ENCODE results near the gene PRCD.

Gene PRCD

DNA sequence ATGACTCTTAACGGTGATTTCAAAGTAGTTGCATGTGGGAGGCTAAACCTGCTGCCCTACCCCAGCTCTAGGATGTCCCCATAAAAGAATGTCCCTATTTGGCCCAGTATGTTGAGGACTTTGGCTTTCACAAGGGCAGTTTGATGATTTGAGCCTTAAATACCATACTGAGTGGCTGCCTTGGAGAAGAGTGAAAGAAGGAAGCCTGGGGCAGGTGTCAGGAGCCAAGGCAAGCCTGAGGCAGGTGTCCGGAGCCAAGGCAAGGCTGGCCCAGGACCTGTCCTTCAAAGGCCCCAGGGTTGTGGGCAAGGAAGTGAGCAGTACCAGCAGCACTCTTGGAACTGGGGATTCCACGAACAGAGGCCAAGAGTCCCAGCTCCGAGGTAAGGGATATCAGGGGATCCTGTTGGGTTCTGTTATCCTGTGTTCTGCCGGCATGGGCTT, 27.2 kb downstream of the PRCD start:
- Histone ChIP-seq H3K36me3 (ENCODE audit: control insufficient read depth, insufficient read depth, low read length) (peaks cover 26% of the 10 kb centered on the region), H3K27me3 (ENCODE audit: control insufficient read depth, insufficient read depth, low read length) (no peaks in the 10 kb centered on the region), H3K4me3 (ENCODE audit: low read depth, low read length) (no peak overlapping the region), H3K9me3 (ENCODE audit: control insufficient read depth, insufficient read depth, low read length) (no peaks in the 10 kb centered on the region), H3K9ac (ENCODE audit: low read depth, low read length) (no peak overlapping the region), H3K4me1 (ENCODE audit: control insufficient read depth, insufficient read depth, low read length) (peaks cover 18% of the 10 kb centered on the region)

DNA sequence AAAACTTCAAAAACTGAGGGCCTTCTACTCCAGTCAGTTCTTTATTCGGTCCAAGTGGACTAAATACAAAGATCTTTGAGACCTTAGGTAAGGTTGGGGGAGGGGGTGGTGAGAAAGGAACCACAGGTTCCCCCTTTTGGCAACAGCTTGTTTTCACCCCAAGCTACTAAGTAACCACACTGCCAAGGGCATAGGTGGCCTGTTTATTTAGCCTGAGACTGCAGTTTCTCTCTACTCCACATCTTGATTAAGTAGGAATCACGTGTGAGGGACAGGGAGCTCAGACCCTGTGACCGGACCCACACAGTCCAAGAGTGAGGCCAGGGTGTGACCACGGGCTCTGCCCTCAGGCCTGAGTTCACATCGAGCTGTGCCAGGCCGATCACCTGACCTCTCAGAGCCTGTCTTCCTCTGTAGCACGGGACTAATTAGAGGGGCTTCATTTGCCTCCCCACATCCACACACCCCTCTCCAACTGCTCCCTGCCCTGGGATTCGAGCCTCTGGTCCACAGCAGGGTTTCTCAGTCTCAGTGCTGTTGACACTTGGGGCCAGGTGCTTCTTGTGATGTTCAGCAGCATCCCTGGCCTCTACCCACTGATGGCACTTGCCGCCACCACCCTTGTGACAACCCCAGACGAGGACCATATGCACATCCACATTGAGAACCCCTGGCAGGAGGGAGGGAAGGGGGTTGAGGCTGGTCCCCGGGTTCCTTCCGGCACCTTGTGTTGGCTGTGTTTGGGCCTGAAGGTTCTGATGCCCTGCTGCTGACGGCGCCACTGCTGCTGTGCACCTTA, 28.0 kb downstream of the PRCD start:
- H3K9ac ChIP-seq (ENCODE audit: low read depth, low read length) = no peak overlapping the region
- H3K4me3 ChIP-seq (ENCODE audit: low read depth, low read length) = no peak overlapping the region
- no peaks in the 10 kb centered on the region for H3K9me3 ChIP-seq (ENCODE audit: control insufficient read depth, insufficient read depth, low read length)
- H3K27me3 ChIP-seq (ENCODE audit: control insufficient read depth, insufficient read depth, low read length) = no peaks in the 10 kb centered on the region
- peaks cover 21% of the 10 kb centered on the region for H3K36me3 ChIP-seq (ENCODE audit: control insufficient read depth, insufficient read depth, low read length)
- peaks cover 18% of the 10 kb centered on the region for H3K4me1 ChIP-seq (ENCODE audit: control insufficient read depth, insufficient read depth, low read length)

DNA sequence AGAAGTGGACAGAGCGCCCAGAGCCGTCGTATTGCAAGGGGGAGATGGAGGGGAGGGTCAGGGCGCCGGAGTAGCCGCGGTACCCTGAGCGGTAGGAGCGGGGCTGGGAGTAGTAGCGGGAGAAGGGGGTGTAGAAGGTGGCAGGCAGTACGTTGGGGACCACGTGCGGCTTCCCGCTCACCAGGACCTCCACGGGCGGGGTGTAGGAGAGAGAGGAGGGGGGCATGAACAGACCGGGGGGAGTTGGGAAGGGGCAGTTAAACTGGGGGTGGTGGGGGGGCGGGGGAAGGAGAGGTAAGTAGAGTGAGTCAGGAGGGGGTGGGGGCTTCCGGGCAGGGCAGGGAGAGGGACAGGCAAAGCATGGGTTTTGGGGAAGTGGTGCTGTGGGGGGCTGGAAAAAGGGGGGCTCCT, 29.0 kb downstream of the PRCD start:
- Histone ChIP-seq H3K9me3 (ENCODE audit: control insufficient read depth, insufficient read depth, low read length) (no peaks in the 10 kb centered on the region), H3K9ac (ENCODE audit: low read depth, low read length) (no peak overlapping the region)

DNA sequence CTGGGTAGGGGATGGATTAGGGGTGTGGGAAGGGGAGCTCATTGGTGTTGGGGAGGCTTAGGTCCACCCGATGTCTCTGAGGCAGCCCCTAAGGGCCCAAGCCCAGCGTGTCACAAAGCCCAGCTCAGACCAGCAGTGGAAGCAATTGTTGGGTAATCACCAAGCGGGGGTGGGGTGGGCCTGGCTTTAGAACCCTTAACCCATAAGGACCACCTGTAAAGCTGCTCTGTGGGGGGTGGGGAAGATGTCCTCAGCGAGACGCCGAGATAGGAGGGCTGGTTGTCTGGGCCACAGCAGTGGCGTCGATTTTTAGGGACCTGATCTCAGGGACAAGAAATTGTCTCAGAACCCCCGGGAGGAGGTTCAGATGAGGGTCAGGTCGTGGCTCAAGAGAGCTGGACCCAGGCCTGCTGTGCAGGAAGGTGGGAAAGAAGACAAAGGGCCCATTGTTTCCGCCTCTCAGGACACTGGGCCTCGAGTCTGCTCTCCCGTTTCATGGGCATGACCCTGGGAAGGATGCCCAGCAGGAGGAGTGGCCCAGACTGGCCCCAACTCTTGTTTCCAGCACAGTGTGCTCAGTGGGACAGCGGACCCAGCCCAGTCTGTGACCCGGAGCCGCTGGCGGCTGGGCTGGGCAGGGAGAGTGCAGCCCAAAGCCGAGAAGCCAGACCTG, 29.9 kb downstream of the PRCD start:
- Histone ChIP-seq H3K9ac (ENCODE audit: low read depth, low read length) (no peak overlapping the region), H3K4me3 (ENCODE audit: low read depth, low read length) (no peak overlapping the region), H3K4me1 (ENCODE audit: control insufficient read depth, insufficient read depth, low read length) (peaks cover 18% of the 10 kb centered on the region), H3K36me3 (ENCODE audit: control insufficient read depth, insufficient read depth, low read length) (peaks cover 16% of the 10 kb centered on the region), H3K27me3 (ENCODE audit: control insufficient read depth, insufficient read depth, low read length) (no peaks in the 10 kb centered on the region), H3K9me3 (ENCODE audit: control insufficient read depth, insufficient read depth, low read length) (no peaks in the 10 kb centered on the region)

More for the DNA sequence above, 29.0 kb downstream of the PRCD start:
- no peak overlapping the region for H3K4me3 ChIP-seq (ENCODE audit: low read depth, low read length)
- H3K4me1 ChIP-seq (ENCODE audit: control insufficient read depth, insufficient read depth, low read length) = peaks cover 18% of the 10 kb centered on the region
- peaks cover 19% of the 10 kb centered on the region for H3K36me3 ChIP-seq (ENCODE audit: control insufficient read depth, insufficient read depth, low read length)
- H3K27me3 ChIP-seq (ENCODE audit: control insufficient read depth, insufficient read depth, low read length) = no peaks in the 10 kb centered on the region

DNA sequence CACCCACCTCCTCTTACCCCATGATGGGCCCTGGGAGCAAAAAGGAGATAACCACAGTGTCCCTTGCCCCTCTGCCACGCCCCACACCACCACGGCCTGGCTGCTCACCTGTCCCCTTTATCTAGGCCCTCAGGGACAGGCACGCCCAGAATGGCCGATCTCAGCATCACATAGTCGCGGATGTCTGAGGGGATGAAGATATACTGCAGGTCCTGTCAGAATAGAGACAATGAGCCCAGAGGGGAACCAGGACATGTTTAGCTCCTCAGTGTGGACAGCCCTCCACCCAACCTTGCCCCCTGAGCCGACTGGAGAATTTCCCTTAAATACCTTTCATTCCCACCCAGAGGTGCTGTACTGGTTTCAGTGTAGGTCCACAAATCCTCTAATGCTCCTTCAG, 30.6 kb downstream of the PRCD start:
- H3K9ac ChIP-seq (ENCODE audit: low read depth, low read length) = no peak overlapping the region
- H3K36me3 ChIP-seq (ENCODE audit: control insufficient read depth, insufficient read depth, low read length) = peaks cover 8% of the 10 kb centered on the region
- no peaks in the 10 kb centered on the region for H3K27me3 ChIP-seq (ENCODE audit: control insufficient read depth, insufficient read depth, low read length)
- no peak overlapping the region for H3K4me3 ChIP-seq (ENCODE audit: low read depth, low read length)
- peaks cover 18% of the 10 kb centered on the region for H3K4me1 ChIP-seq (ENCODE audit: control insufficient read depth, insufficient read depth, low read length)
- no peaks in the 10 kb centered on the region for H3K9me3 ChIP-seq (ENCODE audit: control insufficient read depth, insufficient read depth, low read length)

DNA sequence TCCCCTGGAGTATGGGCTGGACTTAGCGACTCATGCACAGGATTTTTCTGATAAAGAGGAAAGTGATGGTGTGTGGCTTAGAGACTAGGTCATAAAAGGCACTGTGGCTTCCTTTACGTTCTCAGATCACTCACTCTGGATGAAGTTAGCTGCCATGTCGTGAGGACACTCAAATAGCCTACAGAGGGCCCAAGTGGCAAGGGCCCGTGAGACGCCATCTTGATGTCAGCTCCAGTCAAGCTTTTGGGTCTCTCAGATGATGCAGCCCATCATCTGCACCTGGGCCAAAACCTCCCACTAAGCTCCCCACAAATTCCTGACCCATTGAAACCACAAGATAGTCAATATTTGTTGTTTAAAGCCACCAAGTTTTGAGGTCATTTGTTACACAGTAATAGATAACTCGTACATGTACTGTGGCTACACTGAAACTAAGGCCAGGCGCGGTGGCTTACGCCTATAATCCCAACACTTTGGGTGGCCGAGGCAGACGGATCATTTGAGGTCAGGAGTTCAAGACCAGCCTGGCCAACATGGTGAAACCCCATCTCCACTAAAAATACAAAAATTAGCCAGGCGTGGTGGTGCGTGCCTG, 31.1 kb downstream of the PRCD start:
- H3K27me3 ChIP-seq (ENCODE audit: control insufficient read depth, insufficient read depth, low read length) = no peaks in the 10 kb centered on the region
- no peaks in the 10 kb centered on the region for H3K9me3 ChIP-seq (ENCODE audit: control insufficient read depth, insufficient read depth, low read length)
- H3K4me1 ChIP-seq (ENCODE audit: control insufficient read depth, insufficient read depth, low read length) = peaks cover 18% of the 10 kb centered on the region
- no peak overlapping the region for H3K9ac ChIP-seq (ENCODE audit: low read depth, low read length)
- H3K4me3 ChIP-seq (ENCODE audit: low read depth, low read length) = no peak overlapping the region
- H3K36me3 ChIP-seq (ENCODE audit: control insufficient read depth, insufficient read depth, low read length) = peaks cover 4% of the 10 kb centered on the region

DNA sequence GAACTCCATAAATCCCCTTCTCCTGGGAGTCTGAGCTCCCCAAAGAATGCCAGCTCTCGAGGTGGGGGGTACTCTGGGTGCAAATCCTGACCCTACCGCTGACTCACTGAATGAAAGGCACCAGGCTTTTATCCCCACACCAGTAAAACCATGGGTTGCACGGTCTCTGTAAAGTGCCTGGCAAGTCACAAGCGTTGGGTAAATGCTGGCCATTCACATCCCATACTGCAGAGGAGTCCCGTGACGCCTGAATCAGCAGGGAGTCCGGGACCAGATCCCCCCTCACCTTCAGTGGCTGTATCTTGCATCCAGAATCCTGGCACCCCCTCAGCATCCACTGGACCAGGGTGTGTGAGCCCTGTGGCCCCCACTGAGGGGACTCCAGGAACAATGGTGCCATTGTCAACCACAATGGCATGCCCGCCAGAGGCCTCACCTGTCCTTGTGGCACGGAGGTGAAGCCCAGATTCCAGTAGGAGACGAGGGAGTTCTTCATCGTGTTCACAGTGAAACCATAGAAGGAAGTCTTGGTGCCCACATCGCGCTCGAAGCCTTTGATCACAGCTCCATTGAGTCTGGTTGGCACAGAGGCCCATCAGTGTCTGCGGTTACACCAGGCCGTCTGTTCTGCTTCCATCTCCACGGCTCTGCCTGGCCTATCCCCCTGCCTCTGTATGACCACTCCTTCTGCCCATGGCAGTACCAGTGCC, 32.5 kb downstream of the PRCD start:
- Histone ChIP-seq H3K4me1 (ENCODE audit: control insufficient read depth, insufficient read depth, low read length) (peaks cover 14% of the 10 kb centered on the region), H3K4me3 (ENCODE audit: low read depth, low read length) (no peak overlapping the region), H3K27me3 (ENCODE audit: control insufficient read depth, insufficient read depth, low read length) (no peaks in the 10 kb centered on the region), H3K36me3 (ENCODE audit: control insufficient read depth, insufficient read depth, low read length) (no peaks in the 10 kb centered on the region), H3K9me3 (ENCODE audit: control insufficient read depth, insufficient read depth, low read length) (no peaks in the 10 kb centered on the region), H3K9ac (ENCODE audit: low read depth, low read length) (no peak overlapping the region)

DNA sequence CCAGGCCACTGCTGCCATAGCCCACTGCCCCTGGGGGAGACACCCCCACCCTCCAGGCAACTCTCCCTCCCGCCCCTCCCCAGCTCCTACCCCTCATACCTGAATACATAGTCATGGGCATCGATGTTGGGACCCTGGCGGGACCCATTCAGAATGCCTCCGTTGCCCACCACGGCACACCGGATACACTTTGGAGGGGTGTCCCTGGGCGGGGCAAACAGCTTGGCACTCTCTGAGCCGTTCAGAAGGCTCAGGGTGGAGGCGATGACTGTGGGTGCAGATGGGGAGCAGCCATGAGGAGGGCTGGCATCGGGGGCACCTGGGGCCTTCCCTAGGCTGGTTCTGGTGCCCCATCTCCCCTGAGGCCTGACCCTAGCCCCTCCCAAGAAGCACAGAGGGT, 33.3 kb downstream of the PRCD start:
- no peaks in the 10 kb centered on the region for H3K9me3 ChIP-seq (ENCODE audit: control insufficient read depth, insufficient read depth, low read length)
- H3K27me3 ChIP-seq (ENCODE audit: control insufficient read depth, insufficient read depth, low read length) = no peaks in the 10 kb centered on the region
- no peaks in the 10 kb centered on the region for H3K36me3 ChIP-seq (ENCODE audit: control insufficient read depth, insufficient read depth, low read length)
- peaks cover 8% of the 10 kb centered on the region for H3K4me1 ChIP-seq (ENCODE audit: control insufficient read depth, insufficient read depth, low read length)
- H3K4me3 ChIP-seq (ENCODE audit: low read depth, low read length) = no peak overlapping the region
- no peak overlapping the region for H3K9ac ChIP-seq (ENCODE audit: low read depth, low read length)

DNA sequence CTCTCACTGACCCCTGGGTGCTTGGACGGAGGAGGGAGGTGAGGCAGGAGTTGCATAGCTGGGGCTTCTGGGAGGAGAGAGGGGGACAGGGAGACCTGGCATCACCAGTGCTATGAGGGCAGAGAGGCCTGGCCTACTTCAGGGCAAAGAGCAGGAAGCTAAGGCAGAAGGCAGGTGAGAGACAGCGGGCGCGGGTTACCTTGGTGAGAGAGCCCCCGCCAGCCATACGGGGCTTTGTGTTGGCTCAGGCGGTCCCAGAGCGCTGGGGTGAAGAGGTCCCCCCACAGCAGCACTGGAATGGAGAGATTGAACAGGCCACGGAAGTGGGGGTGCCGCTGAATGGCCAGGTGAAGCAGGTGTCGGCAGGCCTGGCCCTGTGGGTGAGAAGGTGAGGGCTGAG, 34.3 kb downstream of the PRCD start:
- H3K36me3 ChIP-seq (ENCODE audit: control insufficient read depth, insufficient read depth, low read length) = no peaks in the 10 kb centered on the region
- H3K27me3 ChIP-seq (ENCODE audit: control insufficient read depth, insufficient read depth, low read length) = peaks cover 7% of the 10 kb centered on the region
- H3K4me1 ChIP-seq (ENCODE audit: control insufficient read depth, insufficient read depth, low read length) = peaks cover 5% of the 10 kb centered on the region
- H3K9me3 ChIP-seq (ENCODE audit: control insufficient read depth, insufficient read depth, low read length) = no peaks in the 10 kb centered on the region
- H3K4me3 ChIP-seq (ENCODE audit: low read depth, low read length) = no peak overlapping the region
- no peak overlapping the region for H3K9ac ChIP-seq (ENCODE audit: low read depth, low read length)

DNA sequence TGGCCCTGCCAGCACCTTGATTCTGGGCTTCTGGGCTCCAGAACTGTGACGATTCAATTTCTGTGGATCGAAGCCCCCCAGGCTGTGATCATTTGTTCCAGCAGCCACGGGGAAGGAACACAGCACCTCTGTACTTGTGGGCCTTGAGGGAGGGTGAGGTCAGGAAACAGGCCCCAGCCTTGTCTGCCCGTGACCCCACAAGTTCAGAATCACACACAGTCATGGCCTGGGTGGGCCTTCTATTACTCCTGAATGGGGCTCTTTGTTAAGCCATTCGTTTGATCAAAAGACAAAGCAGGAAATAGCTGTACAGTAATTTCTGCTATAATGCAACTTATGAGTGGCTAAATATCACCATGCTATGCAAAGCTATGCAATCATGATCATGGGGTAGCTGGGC, 35.7 kb downstream of the PRCD start:
- Histone ChIP-seq H3K27me3 (ENCODE audit: control insufficient read depth, insufficient read depth, low read length) (peaks cover 8% of the 10 kb centered on the region), H3K36me3 (ENCODE audit: control insufficient read depth, insufficient read depth, low read length) (no peaks in the 10 kb centered on the region), H3K4me1 (ENCODE audit: control insufficient read depth, insufficient read depth, low read length) (no peaks in the 10 kb centered on the region), H3K9ac (ENCODE audit: low read depth, low read length) (no peak overlapping the region), H3K9me3 (ENCODE audit: control insufficient read depth, insufficient read depth, low read length) (no peaks in the 10 kb centered on the region), H3K4me3 (ENCODE audit: low read depth, low read length) (no peak overlapping the region)

DNA sequence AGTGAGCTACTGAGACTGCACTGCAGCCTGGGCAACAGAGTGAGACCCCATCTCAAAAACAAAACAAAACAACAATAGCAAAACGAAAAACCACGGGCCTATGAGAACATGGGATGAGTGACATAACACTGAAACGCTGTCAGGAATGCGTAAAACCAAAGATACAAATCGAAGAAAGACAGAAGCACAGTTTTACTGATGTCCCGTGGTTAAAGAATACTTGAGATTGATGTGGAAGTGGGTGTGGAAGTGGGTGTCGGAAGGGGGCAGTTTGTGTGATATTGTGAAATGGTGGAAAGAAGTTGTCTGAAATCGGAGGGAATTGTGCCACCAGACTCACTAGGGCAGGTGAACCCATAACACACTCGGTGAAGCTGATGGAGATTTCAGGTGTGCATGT, 36.3 kb downstream of the PRCD start:
- Histone ChIP-seq H3K36me3 (ENCODE audit: control insufficient read depth, insufficient read depth, low read length) (no peaks in the 10 kb centered on the region), H3K9me3 (ENCODE audit: control insufficient read depth, insufficient read depth, low read length) (no peaks in the 10 kb centered on the region), H3K9ac (ENCODE audit: low read depth, low read length) (no peak overlapping the region), H3K27me3 (ENCODE audit: control insufficient read depth, insufficient read depth, low read length) (peaks cover 8% of the 10 kb centered on the region), H3K4me3 (ENCODE audit: low read depth, low read length) (no peak overlapping the region), H3K4me1 (ENCODE audit: control insufficient read depth, insufficient read depth, low read length) (peaks cover 3% of the 10 kb centered on the region)

Data from iPS-15b (cell line).